Activated naive CD8-positive, alpha-beta T cell treated with anti-CD3 and anti-CD28 coated beads, Interleukin-2, amount 10 ng/mL, durations not matched to agents 7 days and 5 days (primary cell): Measurements from ENCODE around the gene CEP350. TPM values are rescaled to one million over a fixed set of nuclear protein-coding genes. Genes with fewer than 3 reads are reported as not detected.
"Not testable (repeated sequence)": the region's sequence is repeated elsewhere in the genome, so short reads cannot be mapped to it uniquely, and the experiment has no call there.

Source experiments
- ATAC-seq: fragments of 150-1000 bp; cut with Tn5 transposase; one replicate; pipeline ENCODE4 v1.10.0; 2021; ENCODE audit warnings: low read depth, moderate library complexity
- POLR2A ChIA-PET: fragments of 350-600 bp; sonication (Branson Sonifier 250); formaldehyde crosslinking; loops from one replicate; lab custom pipeline; 2021; ENCODE audit warnings: antibody characterized with exemption; lab: Charles Lee
- DNase-seq: peaks from one replicate; pipeline ENCODE4 v3.0.0; 2021
- H3K27ac Mint-ChIP-seq: one replicate; pipeline ENCODE4 v1.8.0; 2022; ENCODE audit warnings: mild to moderate bottlenecking, mixed read lengths
- H3K27me3 Mint-ChIP-seq: one replicate; pipeline ENCODE4 v1.8.0; 2022; ENCODE audit warnings: mild to moderate bottlenecking, moderate library complexity, mixed read lengths
- H3K36me3 Mint-ChIP-seq: one replicate; pipeline ENCODE4 v1.8.0; 2021; ENCODE audit warnings: mild to moderate bottlenecking, mixed read lengths
- H3K4me1 Mint-ChIP-seq: one replicate; pipeline ENCODE4 v1.8.0; 2021; ENCODE audit warnings: mixed read lengths
- H3K4me3 Mint-ChIP-seq: one replicate; pipeline ENCODE4 v1.8.0; 2022; ENCODE audit warnings: mild to moderate bottlenecking, moderate library complexity, mixed read lengths
- H3K9me3 Mint-ChIP-seq: one replicate; pipeline ENCODE4 v1.8.0; 2021; ENCODE audit warnings: mixed read lengths
- total RNA-seq, 2 experiments: library from RNA; stranded (reverse); gene quantifications; one replicate each; pipeline ENCODE4 v1.2.3, GENCODE V29; 2021

Gene CEP350
- total RNA-seq, 2 experiments from 2014 or later: 63.4 to 73.6 TPM

DNA sequence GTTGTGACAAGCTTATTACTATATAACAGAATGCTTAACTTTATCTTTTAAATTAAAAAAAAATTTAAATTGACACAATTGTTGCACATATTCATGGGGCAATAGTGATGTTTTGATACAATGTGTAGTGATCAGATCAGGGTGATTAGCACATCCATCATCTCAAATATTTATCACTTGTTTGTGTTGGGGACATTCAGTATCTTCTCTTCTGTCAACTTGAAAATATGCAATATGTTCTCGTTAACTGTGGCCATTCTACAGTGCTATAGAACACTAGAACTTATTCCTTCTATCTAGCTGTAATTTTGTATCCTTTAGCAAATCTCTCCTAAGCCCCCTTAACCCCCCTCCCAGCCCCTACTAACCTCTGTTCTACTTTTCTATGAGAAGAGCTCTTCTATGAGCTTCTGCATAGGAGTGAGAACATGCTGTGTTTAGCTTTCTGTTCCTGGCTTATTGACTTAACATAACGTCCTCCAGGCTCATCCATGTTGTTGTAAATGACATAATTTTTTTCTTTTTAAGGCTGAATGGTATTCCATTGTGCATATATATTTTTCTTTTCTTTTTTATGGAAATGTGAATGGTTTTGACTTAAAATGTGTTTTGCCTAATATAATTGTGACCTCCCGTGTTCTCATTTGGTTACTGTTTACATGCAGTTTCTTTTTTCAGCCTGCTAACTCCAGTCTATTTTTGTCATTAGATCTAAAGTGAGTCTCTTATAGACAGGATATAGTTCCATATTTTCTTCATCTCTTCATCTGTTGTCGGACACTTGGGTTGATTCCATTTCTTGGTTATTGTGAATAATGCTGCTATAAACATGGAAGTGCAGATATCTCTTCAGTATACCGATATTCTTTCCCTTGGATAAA lies 23.8 kb downstream of the CEP350 start:
- H3K9me3 Mint-ChIP-seq: no peaks in the 10 kb centered on the region
- peaks cover 4% of the 10 kb centered on the region for H3K4me1 Mint-ChIP-seq
- POLR2A ChIA-PET: no interaction called here
- DNase-seq: no peak
- peaks cover 22% of the 10 kb centered on the region for H3K36me3 Mint-ChIP-seq
- H3K27ac Mint-ChIP-seq: no peak overlapping the region
- H3K27me3 Mint-ChIP-seq: no peaks in the 10 kb centered on the region
- H3K4me3 Mint-ChIP-seq: no peak overlapping the region
- ATAC-seq: no peak

DNA sequence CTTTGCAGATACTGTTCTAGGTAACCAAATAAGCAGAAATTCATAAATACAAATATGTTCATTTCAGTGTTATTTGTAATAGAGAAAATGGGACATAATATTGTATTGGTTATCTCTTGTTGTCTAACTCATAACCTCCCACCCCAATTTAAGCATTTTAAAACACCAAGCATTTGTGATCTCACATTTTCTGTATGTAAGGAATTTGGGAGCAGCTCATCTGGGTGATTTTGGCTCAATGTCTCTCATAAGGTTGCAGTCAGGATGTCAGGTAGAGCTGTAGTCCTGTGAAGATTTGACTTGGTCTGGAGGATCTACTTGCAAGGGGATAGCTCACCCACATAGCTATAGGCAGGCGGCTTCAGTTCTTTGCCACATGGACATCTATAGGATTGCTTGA lies 29.5 kb downstream of the CEP350 start:
- H3K36me3 Mint-ChIP-seq: peaks cover 24% of the 10 kb centered on the region
- H3K4me3 Mint-ChIP-seq: no peak overlapping the region

DNA sequence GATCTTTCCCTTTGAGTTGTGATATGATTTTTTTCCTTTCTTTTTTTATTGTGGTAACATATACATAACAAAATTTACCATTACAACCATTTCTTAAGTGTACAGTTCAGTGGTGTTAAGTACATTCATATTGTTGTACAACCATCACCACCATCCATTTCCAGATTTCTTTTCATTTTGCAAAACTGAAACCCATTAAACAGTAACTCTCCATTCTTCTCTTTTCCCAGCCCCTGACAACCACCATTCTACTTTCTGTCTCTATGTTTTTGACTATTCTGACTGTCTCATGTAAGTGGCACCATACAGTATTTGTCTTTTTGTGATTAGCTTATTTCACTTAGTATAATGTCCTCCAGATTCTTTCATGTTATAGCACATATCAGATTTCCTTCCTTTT lies 30.3 kb downstream of the CEP350 start:
- POLR2A ChIA-PET: no interaction called here
- Mint-ChIP-seq H3K36me3 (peaks cover 23% of the 10 kb centered on the region), H3K4me1 (peaks cover 3% of the 10 kb centered on the region), H3K4me3 (no peak overlapping the region), H3K27me3 (no peaks in the 10 kb centered on the region), H3K9me3 (no peaks in the 10 kb centered on the region), H3K27ac (no peak overlapping the region)
- DNase-seq (no peak), ATAC-seq (no peak)

More for the DNA sequence above, 29.5 kb downstream of the CEP350 start:
- ATAC-seq: no peak
- POLR2A ChIA-PET: no interaction called here
- Mint-ChIP-seq H3K9me3 (no peaks in the 10 kb centered on the region), H3K4me1 (peaks cover 3% of the 10 kb centered on the region), H3K27ac (no peak overlapping the region), H3K27me3 (no peaks in the 10 kb centered on the region)
- DNase-seq: no peak

DNA sequence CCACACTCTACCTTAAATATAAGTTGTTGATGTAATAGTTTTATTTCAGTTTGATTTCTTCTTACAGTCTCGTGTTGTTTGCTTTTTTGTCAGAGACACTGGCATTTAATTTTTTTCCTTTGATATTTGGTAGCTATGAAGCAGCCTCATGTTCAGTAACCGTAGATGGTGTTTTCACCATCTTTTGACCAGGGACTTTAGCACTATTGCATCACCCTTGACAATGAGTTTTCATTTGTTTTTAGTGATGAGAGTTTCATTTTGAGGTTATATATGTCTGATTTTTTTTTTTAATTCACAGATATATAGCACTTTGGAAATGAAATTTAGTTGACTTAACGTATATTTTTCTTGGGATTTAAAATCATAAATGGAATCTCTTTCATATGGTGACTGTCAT lies 36.2 kb downstream of the CEP350 start:
- no peaks in the 10 kb centered on the region for H3K27me3 Mint-ChIP-seq
- DNase-seq: no peak
- H3K9me3 Mint-ChIP-seq: no peaks in the 10 kb centered on the region
- peaks cover 23% of the 10 kb centered on the region for H3K36me3 Mint-ChIP-seq
- no peak overlapping the region for H3K4me3 Mint-ChIP-seq
- POLR2A ChIA-PET: no interaction called here
- no peak overlapping the region for H3K27ac Mint-ChIP-seq
- no peaks in the 10 kb centered on the region for H3K4me1 Mint-ChIP-seq
- no peak for ATAC-seq

DNA sequence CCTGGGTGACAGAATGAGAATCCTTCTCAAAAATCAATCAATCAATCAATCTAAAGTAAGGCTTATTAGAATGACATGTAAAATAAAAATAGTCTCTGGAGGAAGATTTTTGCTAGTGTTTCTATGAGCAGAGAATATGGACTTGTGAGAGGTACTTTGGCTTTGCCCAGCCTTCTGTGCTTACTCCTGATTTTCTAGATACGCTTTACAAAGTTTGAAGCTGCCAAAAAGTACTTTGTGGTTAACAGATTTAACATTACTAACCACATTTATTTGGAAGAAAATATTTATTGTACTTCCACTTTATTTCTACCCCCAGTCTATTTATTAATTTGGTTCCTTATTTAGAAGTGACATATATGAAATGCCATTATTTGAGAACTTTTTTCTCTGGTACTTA lies 41.0 kb downstream of the CEP350 start:
- no peaks in the 10 kb centered on the region for H3K4me1 Mint-ChIP-seq
- H3K27ac Mint-ChIP-seq: no peak overlapping the region
- no peak overlapping the region for H3K4me3 Mint-ChIP-seq
- peaks cover 34% of the 10 kb centered on the region for H3K36me3 Mint-ChIP-seq
- ATAC-seq (no peak), DNase-seq (no peak)
- no peaks in the 10 kb centered on the region for H3K27me3 Mint-ChIP-seq
- POLR2A ChIA-PET: no interaction called here
- H3K9me3 Mint-ChIP-seq: no peaks in the 10 kb centered on the region

DNA sequence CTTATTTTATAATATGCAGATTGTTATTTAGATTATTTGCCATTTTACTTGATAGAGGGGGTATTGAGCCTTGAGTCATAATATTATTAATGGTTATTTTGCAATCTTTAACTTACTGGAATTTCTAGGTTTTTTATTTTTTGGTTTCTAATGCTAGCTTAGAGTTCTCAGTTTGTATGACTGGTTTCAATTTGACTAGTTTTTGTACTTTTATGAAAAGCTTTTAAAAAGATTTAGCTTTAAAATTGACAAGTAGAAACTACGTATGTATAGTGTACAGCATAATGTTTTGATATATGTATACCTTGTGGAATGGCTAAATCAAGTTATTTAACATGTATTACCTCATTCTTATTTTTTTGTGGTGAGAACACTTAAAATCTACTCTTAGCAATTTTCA lies 41.5 kb downstream of the CEP350 start:
- no peaks in the 10 kb centered on the region for H3K4me1 Mint-ChIP-seq
- DNase-seq (no peak), ATAC-seq (no peak)
- H3K36me3 Mint-ChIP-seq: peaks cover 33% of the 10 kb centered on the region
- no peak overlapping the region for H3K27ac Mint-ChIP-seq
- no peak overlapping the region for H3K4me3 Mint-ChIP-seq
- no peaks in the 10 kb centered on the region for H3K9me3 Mint-ChIP-seq
- POLR2A ChIA-PET: no interaction called here
- H3K27me3 Mint-ChIP-seq: no peaks in the 10 kb centered on the region

DNA sequence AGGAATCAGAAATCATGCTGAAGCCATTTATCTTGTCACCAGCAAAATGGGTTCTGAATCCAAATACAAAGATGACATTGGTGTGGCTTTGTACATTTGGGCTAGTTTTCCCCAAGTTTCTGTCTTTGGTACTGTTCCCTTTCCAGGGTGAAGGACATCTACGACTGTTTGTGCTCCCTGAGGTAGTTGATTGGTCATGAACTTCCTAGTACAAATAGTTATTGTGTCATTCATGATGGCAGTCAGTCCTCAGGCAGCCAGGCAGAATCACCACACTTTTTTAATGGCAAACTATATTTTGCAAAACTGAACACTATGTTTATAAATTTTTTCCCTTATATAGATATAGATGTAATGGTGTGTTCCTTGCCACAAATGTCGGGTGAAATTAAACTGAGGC lies 46.0 kb downstream of the CEP350 start:
- no peak for ATAC-seq
- H3K4me1 Mint-ChIP-seq: peaks cover 1% of the 10 kb centered on the region
- H3K27ac Mint-ChIP-seq: no peak overlapping the region
- no peak overlapping the region for H3K4me3 Mint-ChIP-seq
- peaks cover 30% of the 10 kb centered on the region for H3K36me3 Mint-ChIP-seq
- H3K27me3 Mint-ChIP-seq: no peaks in the 10 kb centered on the region
- DNase-seq: no peak
- H3K9me3 Mint-ChIP-seq: no peaks in the 10 kb centered on the region
- POLR2A ChIA-PET: no interaction called here

DNA sequence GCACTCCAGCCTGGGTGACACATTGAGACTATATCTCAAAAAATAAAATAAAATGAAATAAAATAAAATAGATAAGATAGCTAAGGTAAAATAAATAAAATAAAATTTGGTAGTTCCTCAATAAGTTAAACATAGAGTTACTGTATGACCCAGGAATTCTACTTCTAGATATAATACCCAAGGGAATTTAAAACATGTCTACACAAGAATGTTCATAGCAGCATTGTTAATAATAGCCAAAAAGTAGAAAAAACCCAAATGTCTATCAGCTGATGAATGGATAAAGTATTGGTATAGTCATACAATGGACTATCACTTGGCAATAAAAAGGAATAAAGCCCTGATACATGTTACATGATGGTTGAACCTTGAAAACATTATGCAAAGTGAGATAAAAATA lies 47.8 kb downstream of the CEP350 start:
- H3K4me1 Mint-ChIP-seq: peaks cover 1% of the 10 kb centered on the region
- H3K9me3 Mint-ChIP-seq: peaks cover 4% of the 10 kb centered on the region
- no peak overlapping the region for H3K4me3 Mint-ChIP-seq
- no peak overlapping the region for H3K27ac Mint-ChIP-seq
- H3K27me3 Mint-ChIP-seq: no peaks in the 10 kb centered on the region
- POLR2A ChIA-PET: no interaction called here
- H3K36me3 Mint-ChIP-seq: peaks cover 36% of the 10 kb centered on the region
- ATAC-seq (no peak), DNase-seq (no peak)

DNA sequence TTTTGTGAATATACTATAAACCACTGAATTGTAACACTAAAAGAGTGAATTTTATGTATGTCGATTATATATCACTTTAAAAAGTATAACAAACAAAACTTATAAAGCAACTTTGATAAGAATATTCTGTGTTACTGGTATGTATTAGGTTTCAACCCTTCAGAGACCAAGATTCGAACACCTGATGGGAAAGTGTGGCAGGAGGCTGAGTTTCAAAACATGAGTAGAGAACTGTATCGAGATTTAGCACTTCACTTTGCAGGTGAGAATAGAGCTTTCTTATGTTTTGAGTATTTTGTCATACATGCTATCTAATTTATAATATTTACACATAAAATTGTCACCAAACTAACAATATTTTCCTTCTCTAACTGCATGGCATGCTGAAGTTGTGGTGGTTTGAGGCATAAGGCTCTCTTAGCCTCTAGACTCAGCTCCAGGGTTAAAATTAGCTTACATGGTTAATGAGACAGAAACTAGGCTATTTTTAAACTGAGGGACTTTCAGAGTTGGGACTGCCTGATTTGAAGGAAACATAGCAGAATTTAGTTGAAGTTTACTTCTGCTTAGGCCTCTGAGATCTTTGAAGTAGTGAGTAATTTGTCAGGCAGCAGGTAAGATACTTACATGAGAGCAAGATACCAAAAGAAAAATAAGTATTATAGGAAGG lies 48.6 kb downstream of the CEP350 start:
- peaks cover 41% of the 10 kb centered on the region for H3K36me3 Mint-ChIP-seq
- peaks cover 1% of the 10 kb centered on the region for H3K4me1 Mint-ChIP-seq
- POLR2A ChIA-PET: no interaction called here
- ATAC-seq: no peak
- H3K27ac Mint-ChIP-seq: no peak overlapping the region
- peaks cover 4% of the 10 kb centered on the region for H3K9me3 Mint-ChIP-seq
- H3K4me3 Mint-ChIP-seq: no peak overlapping the region
- DNase-seq: no peak
- H3K27me3 Mint-ChIP-seq: no peaks in the 10 kb centered on the region

DNA sequence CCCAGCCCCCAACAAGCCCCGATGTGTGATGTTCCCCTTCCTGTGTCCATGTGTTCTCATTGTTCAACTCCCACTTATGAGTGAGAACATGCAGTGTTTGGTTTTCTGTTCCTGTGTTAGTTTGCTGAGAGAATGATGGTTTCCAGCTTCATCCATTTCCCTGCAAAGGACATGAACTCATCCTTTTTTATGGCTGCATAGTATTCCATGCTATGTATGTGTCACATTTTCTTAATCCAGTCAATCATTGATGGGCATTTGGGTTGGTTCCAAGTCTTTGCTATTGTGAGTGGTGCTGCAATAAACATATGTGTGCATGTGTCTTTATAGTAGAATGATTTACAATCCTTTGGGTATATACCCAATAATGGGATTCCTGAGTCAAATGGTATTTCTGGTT lies 52.2 kb downstream of the CEP350 start:
- POLR2A ChIA-PET, DNase-seq, H3K4me1 Mint-ChIP-seq, H3K4me3 Mint-ChIP-seq, H3K9me3 Mint-ChIP-seq, ATAC-seq, H3K27me3 Mint-ChIP-seq: not testable (repeated sequence)
- Mint-ChIP-seq H3K36me3 (peaks cover 36% of the 10 kb centered on the region), H3K27ac (peak overlapping the region; percentile 25)

DNA sequence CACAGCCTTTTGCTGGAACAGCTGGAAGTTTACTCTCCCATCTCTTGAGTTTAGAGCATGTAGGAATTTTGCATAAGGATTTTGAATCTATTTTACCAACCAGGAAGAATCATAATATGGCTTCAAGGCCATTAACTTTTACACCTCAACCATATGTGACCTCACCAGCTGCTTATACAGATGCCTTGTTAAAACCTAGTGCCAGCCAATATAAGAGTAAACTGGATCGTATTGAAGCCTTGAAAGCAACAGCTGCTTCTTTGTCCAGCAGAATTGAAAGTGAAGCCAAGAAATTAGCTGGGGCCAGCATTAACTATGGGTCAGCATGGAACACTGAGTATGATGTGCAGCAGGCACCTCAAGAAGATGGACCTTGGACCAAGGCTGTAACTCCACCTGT lies 65.4 kb downstream of the CEP350 start:
- DNase-seq: no peak
- POLR2A ChIA-PET: no interaction called here
- no peak for ATAC-seq
- H3K27me3 Mint-ChIP-seq: no peaks in the 10 kb centered on the region
- peaks cover 29% of the 10 kb centered on the region for H3K36me3 Mint-ChIP-seq
- no peak overlapping the region for H3K27ac Mint-ChIP-seq
- H3K9me3 Mint-ChIP-seq: no peaks in the 10 kb centered on the region
- H3K4me3 Mint-ChIP-seq: no peak overlapping the region
- no peaks in the 10 kb centered on the region for H3K4me1 Mint-ChIP-seq

DNA sequence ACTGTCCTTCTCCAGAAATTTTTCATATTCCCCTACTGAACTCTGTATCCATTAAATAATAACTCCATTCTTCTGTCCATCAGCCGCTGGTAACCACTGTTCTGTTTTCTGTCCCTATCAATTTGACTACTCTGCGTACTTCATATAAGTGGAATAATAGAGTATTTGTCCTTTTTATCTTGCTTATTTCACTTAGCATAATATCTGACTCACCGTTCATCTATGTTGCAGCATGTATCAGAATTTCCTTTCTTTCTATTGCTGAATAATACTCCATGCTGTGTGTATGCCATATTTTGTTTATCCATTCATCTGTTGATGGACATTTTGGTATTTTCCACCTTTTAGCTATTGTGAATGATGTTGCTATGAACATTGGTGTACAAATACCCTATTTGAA lies 71.9 kb downstream of the CEP350 start:
- Mint-ChIP-seq H3K9me3 (no peaks in the 10 kb centered on the region), H3K4me3 (no peak overlapping the region), H3K4me1 (peaks cover 4% of the 10 kb centered on the region), H3K27ac (no peak overlapping the region), H3K27me3 (no peaks in the 10 kb centered on the region), H3K36me3 (peaks cover 31% of the 10 kb centered on the region)
- ATAC-seq (no peak), DNase-seq (no peak)
- POLR2A ChIA-PET: interaction anchor here (1.0 kb wide), 1 partner anchor 476 kb away, joined by 3 read pairs; the partner anchor contains the start of gene ACBD6

DNA sequence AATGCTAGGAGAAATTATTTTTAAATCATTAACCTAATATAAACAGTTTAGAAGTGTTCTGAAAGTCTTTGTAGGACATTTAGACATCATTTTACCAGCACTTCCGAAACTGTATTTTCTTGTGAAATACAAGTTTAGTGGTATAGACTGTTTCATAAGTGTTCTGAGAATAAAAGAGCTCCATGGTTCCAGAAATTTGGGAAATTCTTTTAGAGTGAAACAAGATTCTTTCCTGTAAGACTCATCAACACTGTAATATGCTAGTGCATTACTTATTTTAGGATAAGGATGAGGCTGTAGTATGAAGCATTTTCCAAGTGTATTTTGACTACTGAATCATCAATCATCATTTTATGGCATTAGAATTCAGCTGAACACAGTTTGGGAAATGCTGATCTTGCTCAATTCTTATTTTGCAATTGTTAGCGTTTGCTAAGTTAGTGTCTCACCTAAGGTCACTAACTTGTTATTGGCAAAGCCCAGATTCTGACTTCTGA lies 73.4 kb downstream of the CEP350 start:
- H3K27me3 Mint-ChIP-seq: no peaks in the 10 kb centered on the region
- H3K9me3 Mint-ChIP-seq: no peaks in the 10 kb centered on the region
- H3K4me3 Mint-ChIP-seq: no peak overlapping the region
- POLR2A ChIA-PET: no interaction called here
- ATAC-seq (no peak), DNase-seq (no peak)
- H3K36me3 Mint-ChIP-seq: peaks cover 35% of the 10 kb centered on the region
- peaks cover 4% of the 10 kb centered on the region for H3K4me1 Mint-ChIP-seq
- no peak overlapping the region for H3K27ac Mint-ChIP-seq

DNA sequence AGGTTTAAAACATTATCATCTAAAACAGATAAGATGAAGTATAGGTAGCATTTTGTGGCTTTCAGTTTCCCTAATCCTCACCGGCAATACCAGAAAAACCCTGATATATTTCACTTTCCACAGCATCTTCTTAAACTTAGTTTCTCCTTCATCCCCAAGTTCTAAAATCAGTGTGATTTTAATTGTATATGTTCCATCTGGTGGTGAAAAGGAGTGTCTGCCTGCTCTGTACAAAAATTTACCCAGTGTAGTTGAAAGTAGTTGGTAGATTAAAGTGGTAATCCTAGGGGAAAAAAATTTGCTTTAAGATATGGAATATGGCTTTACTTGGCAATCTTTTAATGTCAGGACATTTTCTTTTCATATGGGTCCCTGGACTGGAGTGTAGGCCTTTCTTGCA lies 74.3 kb downstream of the CEP350 start:
- H3K4me1 Mint-ChIP-seq: peaks cover 4% of the 10 kb centered on the region
- no peaks in the 10 kb centered on the region for H3K9me3 Mint-ChIP-seq
- H3K27ac Mint-ChIP-seq: no peak overlapping the region
- peaks cover 35% of the 10 kb centered on the region for H3K36me3 Mint-ChIP-seq
- H3K27me3 Mint-ChIP-seq: no peaks in the 10 kb centered on the region
- ATAC-seq: no peak
- POLR2A ChIA-PET: no interaction called here
- no peak for DNase-seq
- H3K4me3 Mint-ChIP-seq: no peak overlapping the region
